SK-N-MC (cell line): Measurements from ENCODE around the gene ZNF654.

Experiments used
- EZH2 ChIP-seq: fragments of 200-600 bp; sonication (generic); IDR thresholded peaks from one replicate; pipeline ENCODE4 v1.6.1; 2017; ENCODE audit warnings: antibody characterized with exemption
- POLR2AphosphoS5 ChIP-seq: IDR thresholded peaks from 2 replicates; pipeline ENCODE4 v1.6.1; 2012; ENCODE audit warnings: mild to moderate bottlenecking, low read depth, low read length, borderline replicate concordance

DNA sequence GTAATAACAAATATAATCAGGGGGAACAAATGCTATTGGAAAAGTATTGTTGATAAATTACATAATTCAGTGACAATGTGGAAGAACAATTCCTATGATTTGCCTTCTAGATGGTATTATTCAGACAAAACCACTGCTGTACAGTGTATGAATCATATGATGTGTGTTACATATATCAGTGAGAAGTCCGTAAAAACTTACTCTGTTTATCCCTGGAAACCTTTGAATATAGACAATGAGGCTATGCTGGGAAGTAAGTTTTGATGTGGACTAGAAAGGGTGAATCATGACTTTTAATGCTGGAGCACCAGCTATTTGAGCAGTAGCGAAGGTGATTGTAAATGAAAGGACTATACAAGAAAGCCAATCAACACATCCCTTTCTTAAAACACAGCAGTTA, 108.6 kb downstream of the ZNF654 start:
- TF ChIP-seq EZH2 (no peak), POLR2AphosphoS5 (no peak)
